SK-N-MC (cell line): ENCODE measurements around the gene PIAS1.
"Not testable (repeated sequence)": the region's sequence is repeated elsewhere in the genome, so short reads cannot be mapped to it uniquely, and the experiment has no call there.

Experiments
- EZH2 ChIP-seq: fragments of 200-600 bp; sonication (generic); IDR thresholded peaks from one replicate; pipeline ENCODE4 v1.6.1; 2017; ENCODE audit warnings: antibody characterized with exemption
- FOXP2 ChIP-seq: optimal IDR thresholded peaks from 2 replicates; pipeline ENCODE3; 2011; ENCODE audit warnings: mild to moderate bottlenecking, moderate library complexity; ENCODE audit not compliant: insufficient read depth; ENCODE audit errors: extremely low read length, control extremely low read depth
- POLR2AphosphoS5 ChIP-seq: IDR thresholded peaks from 2 replicates; pipeline ENCODE4 v1.6.1; 2012; ENCODE audit warnings: mild to moderate bottlenecking, low read depth, low read length, borderline replicate concordance

GRCh38 chr15:68172037-68172436, 117.9 kb downstream of the PIAS1 start:
- not testable (repeated sequence) for TF ChIP-seq EZH2, POLR2AphosphoS5, FOXP2
